ENCODE data around the gene NUP214. TPM values are rescaled to one million over a fixed set of nuclear protein-coding genes. Genes with fewer than 3 reads are reported as not detected.
"Not testable (repeated sequence)": the region's sequence is repeated elsewhere in the genome, so short reads cannot be mapped to it uniquely, and the experiment has no call there.

NUP214 gene
- polyA plus RNA-seq, 3 donors, result 45.7 to 52.0 (median 50.0) TPM

GRCh38 chr9:131255676-131256197, 130.4 kb downstream of the NUP214 start:
- DNase-seq (ENCODE audit: low read depth in 3 of 3, low spot score in 2 of 3), result no peak

- no peak for DNase-seq (ENCODE audit: low read depth in 3 of 3, low spot score in 2 of 3)
These were observed 132.1 kb downstream of the NUP214 start for GRCh38 chr9:131257266-131258025.

GRCh38 chr9:131258186-131258585, 132.8 kb downstream of the NUP214 start:
- DNase-seq (ENCODE audit: low read depth in 3 of 3, low spot score in 2 of 3), result no peak

GRCh38 chr9:131258698-131259431, 133.5 kb downstream of the NUP214 start:
- DNase-seq (ENCODE audit: low read depth in 3 of 3, low spot score in 2 of 3), result no peak

- DNase-seq (ENCODE audit: low read depth in 3 of 3, low spot score in 2 of 3), result no peak
These were observed 134.1 kb downstream of the NUP214 start for GRCh38 chr9:131259432-131259898.

- no peak for DNase-seq (ENCODE audit: low read depth in 3 of 3, low spot score in 2 of 3)
These were observed 134.7 kb downstream of the NUP214 start for GRCh38 chr9:131259916-131260597.

- DNase-seq (ENCODE audit: low read depth in 3 of 3, low spot score in 2 of 3), result no peak
These were observed 135.5 kb downstream of the NUP214 start for GRCh38 chr9:131260751-131261452.

GRCh38 chr9:131262327-131263032, 137.1 kb downstream of the NUP214 start:
- DNase-seq (ENCODE audit: low read depth in 3 of 3, low spot score in 2 of 3), result no peak

GRCh38 chr9:131263033-131263343, 137.6 kb downstream of the NUP214 start:
- not testable (repeated sequence) for DNase-seq (ENCODE audit: low read depth in 3 of 3, low spot score in 2 of 3)

- no peak for DNase-seq (ENCODE audit: low read depth in 3 of 3, low spot score in 2 of 3)
These were observed 138.3 kb downstream of the NUP214 start for GRCh38 chr9:131263701-131264100.

- no peak for DNase-seq (ENCODE audit: low read depth in 3 of 3, low spot score in 2 of 3)
These were observed 138.8 kb downstream of the NUP214 start for GRCh38 chr9:131264231-131264630.

GRCh38 chr9:131266266-131267229, 141.2 kb downstream of the NUP214 start:
- no peak for DNase-seq (ENCODE audit: low read depth in 3 of 3, low spot score in 2 of 3)

GRCh38 chr9:131270171-131271015, 145.0 kb downstream of the NUP214 start:
- no peak for DNase-seq (ENCODE audit: low read depth in 3 of 3, low spot score in 2 of 3)

- DNase-seq (ENCODE audit: low read depth in 3 of 3, low spot score in 2 of 3), result not testable (repeated sequence)
These were observed 145.6 kb downstream of the NUP214 start for GRCh38 chr9:131271016-131271273.

GRCh38 chr9:131271506-131271931, 146.1 kb downstream of the NUP214 start:
- no peak for DNase-seq (ENCODE audit: low read depth in 3 of 3, low spot score in 2 of 3)

- no peak for DNase-seq (ENCODE audit: low read depth in 3 of 3, low spot score in 2 of 3)
These were observed 146.8 kb downstream of the NUP214 start for GRCh38 chr9:131272212-131272611.

GRCh38 chr9:131273146-131273855, 147.9 kb downstream of the NUP214 start:
- no peak for DNase-seq (ENCODE audit: low read depth in 3 of 3, low spot score in 2 of 3)

Data from right renal cortex interstitium (tissue), 3 donors.